ENCODE data around the gene AGXT2.

- TF ChIP-seq, protein P1, sequence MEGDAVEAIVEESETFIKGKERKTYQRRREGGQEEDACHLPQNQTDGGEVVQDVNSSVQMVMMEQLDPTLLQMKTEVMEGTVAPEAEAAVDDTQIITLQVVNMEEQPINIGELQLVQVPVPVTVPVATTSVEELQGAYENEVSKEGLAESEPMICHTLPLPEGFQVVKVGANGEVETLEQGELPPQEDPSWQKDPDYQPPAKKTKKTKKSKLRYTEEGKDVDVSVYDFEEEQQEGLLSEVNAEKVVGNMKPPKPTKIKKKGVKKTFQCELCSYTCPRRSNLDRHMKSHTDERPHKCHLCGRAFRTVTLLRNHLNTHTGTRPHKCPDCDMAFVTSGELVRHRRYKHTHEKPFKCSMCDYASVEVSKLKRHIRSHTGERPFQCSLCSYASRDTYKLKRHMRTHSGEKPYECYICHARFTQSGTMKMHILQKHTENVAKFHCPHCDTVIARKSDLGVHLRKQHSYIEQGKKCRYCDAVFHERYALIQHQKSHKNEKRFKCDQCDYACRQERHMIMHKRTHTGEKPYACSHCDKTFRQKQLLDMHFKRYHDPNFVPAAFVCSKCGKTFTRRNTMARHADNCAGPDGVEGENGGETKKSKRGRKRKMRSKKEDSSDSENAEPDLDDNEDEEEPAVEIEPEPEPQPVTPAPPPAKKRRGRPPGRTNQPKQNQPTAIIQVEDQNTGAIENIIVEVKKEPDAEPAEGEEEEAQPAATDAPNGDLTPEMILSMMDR (IDR thresholded peaks at IDR 0.05): no peak
- TF ChIP-seq POLR2A (IDR thresholded peaks at IDR 0.05): no peak
Observed at GRCh38 chr5:35045280-35045679, 2.5 kb downstream of the AGXT2 start.

Measured in esophagus squamous epithelium (tissue), 4 donors.